ENCODE results near the gene LBR. TPM values are rescaled to one million over a fixed set of nuclear protein-coding genes. Genes with fewer than 3 reads are reported as not detected.

The LBR gene
- total RNA-seq: 37.1 and 39.8 TPM in 2 replicates

DNA sequence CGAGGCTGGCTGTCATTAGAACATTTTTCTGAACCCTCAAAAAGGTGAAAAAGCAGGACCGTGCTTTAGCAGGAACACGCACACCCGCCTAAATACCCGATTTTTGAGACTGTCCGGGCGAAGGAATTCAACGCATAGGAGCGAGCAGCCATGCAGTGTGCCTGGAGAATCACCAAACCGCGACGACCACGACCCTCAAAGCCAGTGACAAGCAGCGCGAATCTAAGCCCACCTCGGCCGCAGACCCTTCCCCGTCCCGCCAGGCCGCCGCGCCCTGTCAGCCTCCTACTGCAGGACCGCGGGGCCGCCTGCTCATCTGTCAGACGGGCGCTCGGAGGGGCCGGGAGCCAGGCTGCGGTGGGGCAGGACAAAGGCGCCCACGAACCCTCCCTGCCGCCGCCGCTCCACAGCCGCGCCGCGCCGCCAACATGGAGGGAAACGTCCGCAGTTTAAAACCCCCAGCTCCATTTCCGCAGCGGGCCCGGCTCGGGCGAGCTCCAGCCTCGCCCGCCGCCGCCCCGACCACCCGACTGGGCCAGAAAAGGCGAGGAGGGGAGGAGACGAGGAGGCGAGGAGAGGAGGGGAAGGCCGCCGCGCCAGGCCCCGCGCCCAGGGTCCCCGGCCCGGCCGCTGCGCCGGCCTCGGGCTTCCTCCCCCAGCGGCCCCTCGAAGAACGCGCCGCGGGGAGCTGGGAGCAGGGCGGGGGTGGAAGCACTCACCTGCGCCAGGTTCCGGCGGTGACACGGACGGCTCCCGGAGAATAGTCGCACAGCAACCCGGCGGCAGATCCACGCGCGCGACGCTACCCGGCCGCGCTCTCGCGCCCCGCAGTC lies at the start of gene LBR:
Gene LBR, minus strand, starts transcription at position 804 of the 833 bp plus-strand sequence. CDS start 3,963 bp downstream, outside the sequence.
- no peak for DNase-seq (ENCODE audit: low read depth)
- Histone ChIP-seq H3K27me3 (ENCODE audit: control insufficient read depth, insufficient read depth, low read length) (no peaks in the 10 kb centered on the region), H3K4me3 (ENCODE audit: low read depth, low read length) (peak within 1 kb of the TSS; percentile 94), H3K36me3 (ENCODE audit: control insufficient read depth, insufficient read depth, low read length) (no peaks in the 10 kb centered on the region)
- TF ChIP-seq, protein P1, sequence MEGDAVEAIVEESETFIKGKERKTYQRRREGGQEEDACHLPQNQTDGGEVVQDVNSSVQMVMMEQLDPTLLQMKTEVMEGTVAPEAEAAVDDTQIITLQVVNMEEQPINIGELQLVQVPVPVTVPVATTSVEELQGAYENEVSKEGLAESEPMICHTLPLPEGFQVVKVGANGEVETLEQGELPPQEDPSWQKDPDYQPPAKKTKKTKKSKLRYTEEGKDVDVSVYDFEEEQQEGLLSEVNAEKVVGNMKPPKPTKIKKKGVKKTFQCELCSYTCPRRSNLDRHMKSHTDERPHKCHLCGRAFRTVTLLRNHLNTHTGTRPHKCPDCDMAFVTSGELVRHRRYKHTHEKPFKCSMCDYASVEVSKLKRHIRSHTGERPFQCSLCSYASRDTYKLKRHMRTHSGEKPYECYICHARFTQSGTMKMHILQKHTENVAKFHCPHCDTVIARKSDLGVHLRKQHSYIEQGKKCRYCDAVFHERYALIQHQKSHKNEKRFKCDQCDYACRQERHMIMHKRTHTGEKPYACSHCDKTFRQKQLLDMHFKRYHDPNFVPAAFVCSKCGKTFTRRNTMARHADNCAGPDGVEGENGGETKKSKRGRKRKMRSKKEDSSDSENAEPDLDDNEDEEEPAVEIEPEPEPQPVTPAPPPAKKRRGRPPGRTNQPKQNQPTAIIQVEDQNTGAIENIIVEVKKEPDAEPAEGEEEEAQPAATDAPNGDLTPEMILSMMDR (IDR thresholded peaks at IDR 0.05; ENCODE audit: insufficient read depth, low read length, poor library complexity, severe bottlenecking): no peak

DNA sequence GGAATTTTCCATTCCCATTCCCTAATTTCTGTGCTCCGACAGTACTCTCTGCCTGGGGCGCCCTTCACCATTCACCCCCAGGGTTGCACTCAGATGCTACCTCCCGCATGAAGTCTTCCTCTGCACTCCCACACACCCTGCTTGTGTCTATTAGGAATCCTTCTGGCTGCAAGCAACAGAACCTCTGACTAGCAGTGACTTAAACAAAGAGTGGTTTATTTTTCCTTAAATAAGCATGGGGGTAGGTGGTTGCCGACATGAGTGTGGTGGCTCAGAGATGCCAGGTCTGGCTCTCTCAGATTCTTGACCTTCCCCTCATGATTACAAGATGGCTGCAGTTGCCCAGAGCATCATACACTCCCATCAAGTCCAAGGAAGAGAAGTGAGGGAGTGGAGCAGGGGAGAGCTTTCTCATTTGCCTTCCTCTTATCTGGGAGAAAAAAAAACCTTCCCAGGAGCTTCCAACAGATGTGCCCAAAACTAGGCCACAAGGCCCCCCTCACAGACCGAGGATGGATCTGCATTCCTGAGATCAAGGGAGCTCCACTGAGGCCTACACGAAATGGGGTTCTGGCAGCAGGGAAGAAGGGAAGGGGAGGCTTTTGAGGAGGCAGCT lies 49.6 kb upstream of the LBR start:
- DNase-seq (ENCODE audit: low read depth): no peak
- H3K4me3 ChIP-seq (ENCODE audit: low read depth, low read length): no peak overlapping the region
- no peaks in the 10 kb centered on the region for H3K27me3 ChIP-seq (ENCODE audit: control insufficient read depth, insufficient read depth, low read length)
- TF ChIP-seq, protein P1 (IDR thresholded peaks at IDR 0.05; ENCODE audit: insufficient read depth, low read length, poor library complexity, severe bottlenecking): no peak
- no peaks in the 10 kb centered on the region for H3K36me3 ChIP-seq (ENCODE audit: control insufficient read depth, insufficient read depth, low read length)

DNA sequence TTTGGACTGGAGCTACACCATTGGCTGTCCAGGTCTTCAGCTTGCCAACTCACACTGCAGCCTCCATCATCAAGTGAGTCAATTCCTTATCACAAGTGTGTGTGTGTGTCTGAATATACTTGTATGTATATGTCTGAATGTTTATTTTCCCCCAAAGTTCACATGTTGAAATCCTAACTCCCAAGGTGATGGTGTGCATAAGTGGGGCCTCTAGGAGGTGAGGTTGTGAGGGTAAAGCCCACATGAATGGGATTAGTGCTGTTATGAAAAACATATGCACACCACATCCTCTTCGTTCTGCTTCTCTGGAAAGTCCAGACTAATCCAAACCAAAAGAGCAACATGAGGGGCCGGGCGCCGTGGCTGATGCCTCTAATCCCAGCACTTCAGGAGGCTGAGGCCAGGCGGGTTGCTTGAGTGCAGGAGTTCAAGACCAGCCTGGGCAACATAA lies 48.7 kb upstream of the LBR start:
- no peak overlapping the region for H3K4me3 ChIP-seq (ENCODE audit: low read depth, low read length)
- DNase-seq (ENCODE audit: low read depth): no peak
- no peaks in the 10 kb centered on the region for H3K36me3 ChIP-seq (ENCODE audit: control insufficient read depth, insufficient read depth, low read length)
- no peaks in the 10 kb centered on the region for H3K27me3 ChIP-seq (ENCODE audit: control insufficient read depth, insufficient read depth, low read length)
- TF ChIP-seq, protein P1 (IDR thresholded peaks at IDR 0.05; ENCODE audit: insufficient read depth, low read length, poor library complexity, severe bottlenecking): no peak

DNA sequence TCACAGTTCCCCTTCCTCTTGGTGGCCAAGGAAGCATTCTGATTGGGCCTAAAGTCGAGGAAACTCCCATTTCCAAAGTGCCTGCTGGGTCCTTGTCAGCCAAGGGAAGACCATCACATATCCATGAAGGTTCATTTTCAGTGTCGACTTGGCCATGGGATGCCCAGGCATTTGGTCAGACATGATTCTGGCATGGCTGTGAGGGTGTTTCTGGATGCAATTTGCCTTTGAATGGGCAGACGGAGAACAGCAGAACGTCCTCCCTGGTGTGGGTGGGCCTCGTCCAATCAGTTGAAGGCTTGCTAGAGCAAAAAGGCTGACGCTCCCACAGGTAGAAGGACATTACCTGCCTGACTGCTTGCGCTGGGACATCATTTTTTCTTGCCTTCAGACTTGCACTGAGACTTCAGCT lies 48.3 kb upstream of the LBR start:
- H3K27me3 ChIP-seq (ENCODE audit: control insufficient read depth, insufficient read depth, low read length): no peaks in the 10 kb centered on the region
- TF ChIP-seq, protein P1 (IDR thresholded peaks at IDR 0.05; ENCODE audit: insufficient read depth, low read length, poor library complexity, severe bottlenecking): no peak
- no peak for DNase-seq (ENCODE audit: low read depth)

DNA sequence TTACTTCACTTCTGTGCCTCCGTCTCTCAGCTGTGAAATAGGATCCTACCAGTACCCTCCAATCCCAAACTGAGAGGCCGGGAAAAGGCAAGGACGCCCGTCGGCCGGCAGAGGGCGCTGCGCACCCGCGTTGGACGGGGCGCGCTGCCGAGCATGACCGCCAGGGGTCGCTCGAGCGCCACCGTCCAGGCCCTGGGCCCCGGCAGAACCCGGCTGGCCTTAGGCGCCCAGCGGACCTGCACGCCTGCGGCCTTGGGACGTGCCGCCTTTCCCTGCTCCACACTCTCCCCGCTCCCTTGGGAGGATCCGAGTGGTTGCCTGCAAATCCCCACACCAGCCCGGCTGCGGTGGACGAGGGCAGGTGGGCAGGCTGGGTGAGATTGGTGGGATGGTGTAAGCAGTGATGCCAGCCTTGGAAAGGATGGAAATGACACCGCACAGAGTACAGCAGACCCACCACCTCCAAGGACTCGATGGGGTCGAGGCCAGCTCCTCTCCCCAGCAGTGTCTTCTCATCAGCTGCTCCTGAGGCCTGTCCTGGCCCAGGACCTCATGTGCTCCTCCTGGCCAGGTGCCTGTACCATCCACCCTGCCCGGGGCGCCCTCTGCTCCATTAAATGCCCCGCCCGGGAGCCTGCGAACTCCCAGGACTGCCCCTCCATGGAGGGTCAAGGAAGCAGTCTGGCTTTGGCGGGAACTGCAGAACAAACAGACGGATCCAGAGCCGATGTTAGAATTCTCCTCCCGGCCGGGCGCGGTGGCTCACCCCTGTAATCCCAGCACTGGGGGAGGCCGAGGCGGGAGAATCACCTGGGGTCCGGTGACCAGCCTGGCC lies 47.4 kb upstream of the LBR start:
- Histone ChIP-seq H3K27me3 (ENCODE audit: control insufficient read depth, insufficient read depth, low read length) (no peaks in the 10 kb centered on the region), H3K36me3 (ENCODE audit: control insufficient read depth, insufficient read depth, low read length) (no peaks in the 10 kb centered on the region), H3K4me3 (ENCODE audit: low read depth, low read length) (no peak overlapping the region)
- TF ChIP-seq, protein P1 (IDR thresholded peaks at IDR 0.05; ENCODE audit: insufficient read depth, low read length, poor library complexity, severe bottlenecking): peak; percentile 86
- no peak for DNase-seq (ENCODE audit: low read depth)

More for the DNA sequence above, 48.3 kb upstream of the LBR start:
- H3K4me3 ChIP-seq (ENCODE audit: low read depth, low read length): no peak overlapping the region
- no peaks in the 10 kb centered on the region for H3K36me3 ChIP-seq (ENCODE audit: control insufficient read depth, insufficient read depth, low read length)
